ENCODE results near the gene NDUFA9. TPM values are rescaled to one million over a fixed set of nuclear protein-coding genes. Genes with fewer than 3 reads are reported as not detected.

The NDUFA9 gene
- total RNA-seq, 1 experiment from 2014 or later = 93.8 TPM

GRCh38 chr12:4690760-4691159, 41.8 kb downstream of the NDUFA9 start:
- no peak for DNase-seq (ENCODE audit: low spot score)

Other genes starting within 250 kb of the NDUFA9 start
- not detected in 2 replicates for gene FGF6, start 203.3 kb upstream of the NDUFA9 start, total RNA-seq (2014; rRNA removed; shearing (Covaris generic))
- 14.7 and 16.2 TPM in 2 replicates for gene RAD51AP1, start 110.2 kb upstream of the NDUFA9 start, total RNA-seq (2014; rRNA removed; shearing (Covaris generic))
- 6.5 and 8.6 TPM in 2 replicates for gene DYRK4, start 86.9 kb upstream of the NDUFA9 start, total RNA-seq (2014; rRNA removed; shearing (Covaris generic))
- 0.10 TPM in 1 of 2 replicates, not detected in the other for gene AKAP3, start 63 bp upstream of the NDUFA9 start, total RNA-seq (2014; rRNA removed; shearing (Covaris generic))
- gene GALNT8, start 71.3 kb downstream of the NDUFA9 start, total RNA-seq (2014; rRNA removed; shearing (Covaris generic)) = 0.74 and 1.1 TPM in 2 replicates

Data from HT-29 (cell line).